Renal cortex interstitium (tissue), 15 donors: ENCODE results near the gene AP1AR. TPM values are rescaled to one million over a fixed set of nuclear protein-coding genes. Genes with fewer than 3 reads are reported as not detected.
A peak's percentile ranks its signal among the peaks of the same experiment; 100 is the strongest.
"Not testable (repeated sequence)": the region's sequence is repeated elsewhere in the genome, so short reads cannot be mapped to it uniquely, and the experiment has no call there.

Experiments used
- DNase-seq, 11 donors: peaks; one replicate each; pipeline ENCODE4 v3.0.0-alpha.2; 2013; ENCODE audit warnings: low read depth in 9 of 11, low spot score in 4 of 11; ENCODE audit errors: extremely low read depth in 1 of 11
- long read RNA-seq, 16 experiments: transcript quantifications; one replicate each; lab custom pipeline, GENCODE V29; 2026
- polyA plus RNA-seq, 3 donors: library from polyadenylated mRNA; unstranded; fragments of 120-200 nt; gene quantifications; one replicate each; pipeline ENCODE4 v1.2.1, GENCODE V29; 2013; ENCODE audit not compliant: insufficient read length in 3 of 3

Gene AP1AR, protein sequence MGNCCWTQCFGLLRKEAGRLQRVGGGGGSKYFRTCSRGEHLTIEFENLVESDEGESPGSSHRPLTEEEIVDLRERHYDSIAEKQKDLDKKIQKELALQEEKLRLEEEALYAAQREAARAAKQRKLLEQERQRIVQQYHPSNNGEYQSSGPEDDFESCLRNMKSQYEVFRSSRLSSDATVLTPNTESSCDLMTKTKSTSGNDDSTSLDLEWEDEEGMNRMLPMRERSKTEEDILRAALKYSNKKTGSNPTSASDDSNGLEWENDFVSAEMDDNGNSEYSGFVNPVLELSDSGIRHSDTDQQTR
- polyA plus RNA-seq = 10 to 100 TPM; 31.5 to 39.7 (median 36.3) TPM
- long read RNA-seq, donor 1, transcript AP1AR-201 (10 exons, 2,902 nt) = major isoform, 5 of 8 reads
- long read RNA-seq, donor 1, partial matches to known transcripts = 0 of 8 reads
- long read RNA-seq, donor 1, other reads (novel, unspliced or antisense) = 0 of 8 reads
- long read RNA-seq, donor 2, partial matches to known transcripts = 32 of 35 reads
- long read RNA-seq, donor 2, other reads (novel, unspliced or antisense) = 0 of 35 reads
- long read RNA-seq, donor 3, transcript AP1AR-201 (10 exons, 2,902 nt) = major isoform, 10 of 69 reads
- long read RNA-seq, donor 3, partial matches to known transcripts = 56 of 69 reads
- long read RNA-seq, donor 3, other reads (novel, unspliced or antisense) = 0 of 69 reads
- long read RNA-seq, donor 4, partial matches to known transcripts = 0 of 3 reads
- long read RNA-seq, donor 4, other reads (novel, unspliced or antisense) = 0 of 3 reads
- long read RNA-seq, donor 5 = 0 reads
- long read RNA-seq, donor 6, partial matches to known transcripts = 47 of 50 reads
- long read RNA-seq, donor 6, other reads (novel, unspliced or antisense) = 0 of 50 reads
- long read RNA-seq, donor 7, partial matches to known transcripts = 0 of 5 reads
- long read RNA-seq, donor 7, other reads (novel, unspliced or antisense) = 0 of 5 reads
- long read RNA-seq, donor 8 = 0 reads
- long read RNA-seq, donor 9, transcript AP1AR-201 (10 exons, 2,902 nt) = major isoform, 11 of 11 reads
- long read RNA-seq, donor 9, partial matches to known transcripts = 0 of 11 reads
- long read RNA-seq, donor 9, other reads (novel, unspliced or antisense) = 0 of 11 reads
- long read RNA-seq, donor 10, transcript AP1AR-201 (10 exons, 2,902 nt) = major isoform, 6 of 7 reads
- long read RNA-seq, donor 10, partial matches to known transcripts = 0 of 7 reads
- long read RNA-seq, donor 10, other reads (novel, unspliced or antisense) = 0 of 7 reads
- long read RNA-seq, donor 11, transcript AP1AR-201 (10 exons, 2,902 nt) = major isoform, 6 of 7 reads
- long read RNA-seq, donor 11, partial matches to known transcripts = 0 of 7 reads
- long read RNA-seq, donor 11, other reads (novel, unspliced or antisense) = 0 of 7 reads
- long read RNA-seq, donor 12, partial matches to known transcripts = 0 of 3 reads
- long read RNA-seq, donor 12, other reads (novel, unspliced or antisense) = 0 of 3 reads
- long read RNA-seq, donor 13 = 0 reads
- long read RNA-seq, donor 14, transcript AP1AR-201 (10 exons, 2,902 nt) = major isoform, 11 of 12 reads
- long read RNA-seq, donor 14, partial matches to known transcripts = 0 of 12 reads
- long read RNA-seq, donor 14, other reads (novel, unspliced or antisense) = 0 of 12 reads
- long read RNA-seq, donor 15, transcript AP1AR-201 (10 exons, 2,902 nt) = major isoform, 6 of 7 reads
- long read RNA-seq, donor 15, partial matches to known transcripts = 0 of 7 reads
- long read RNA-seq, donor 15, other reads (novel, unspliced or antisense) = 0 of 7 reads
- long read RNA-seq, donor 16, transcript AP1AR-201 (10 exons, 2,902 nt) = major isoform, 15 of 17 reads
- long read RNA-seq, donor 16, partial matches to known transcripts = 0 of 17 reads
- long read RNA-seq, donor 16, other reads (novel, unspliced or antisense) = 0 of 17 reads

DNA sequence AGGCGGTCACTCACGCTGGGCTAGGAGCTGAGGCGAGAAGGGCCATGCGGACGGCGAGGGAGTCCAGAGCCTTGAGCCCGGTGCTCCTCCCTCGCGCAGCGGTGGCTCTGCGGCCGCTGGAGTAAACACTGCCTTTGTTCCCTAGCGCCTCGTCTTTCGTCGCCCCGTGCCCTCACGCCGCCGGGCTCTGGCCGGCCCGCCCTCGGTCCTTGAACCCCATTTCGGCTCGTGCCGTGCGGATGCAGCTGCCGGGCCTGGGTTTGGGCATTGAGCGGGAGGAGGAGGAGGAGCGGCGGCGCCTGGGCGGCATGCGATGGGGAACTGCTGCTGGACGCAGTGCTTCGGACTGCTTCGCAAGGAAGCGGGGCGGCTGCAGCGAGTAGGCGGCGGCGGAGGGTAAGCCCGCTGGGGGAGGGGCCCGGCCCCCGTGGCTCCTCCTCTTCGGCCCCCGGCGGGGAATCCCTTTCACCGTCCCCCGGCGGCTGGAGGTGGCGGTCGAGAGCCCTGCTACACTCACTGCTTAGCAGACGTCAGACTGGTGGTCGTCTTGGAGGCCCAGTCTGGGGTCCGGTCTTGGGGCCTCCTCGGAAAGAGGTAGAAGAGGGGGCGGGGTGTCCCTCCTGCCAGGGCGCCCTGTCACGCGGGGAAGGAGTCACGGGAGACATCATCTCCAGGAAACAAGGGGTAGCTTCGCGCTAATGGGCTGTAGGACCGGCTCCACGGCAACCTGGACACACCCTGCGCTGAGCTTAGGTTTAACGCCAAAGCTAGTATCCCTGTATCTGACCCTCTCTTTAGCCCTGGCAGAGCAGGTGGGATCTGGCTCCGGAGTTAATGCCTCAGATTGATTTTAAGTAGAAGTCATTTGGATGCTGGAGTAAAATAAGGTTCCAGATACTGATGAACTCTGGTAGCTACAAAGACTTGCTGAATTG is at the start of gene AP1AR:
AP1AR (plus strand) TSS at position 9 of the 935 bp plus-strand sequence; CDS start at position 314, 305 bp downstream.
- peak; percentile 64 to 86 (median 79) for DNase-seq

DNA sequence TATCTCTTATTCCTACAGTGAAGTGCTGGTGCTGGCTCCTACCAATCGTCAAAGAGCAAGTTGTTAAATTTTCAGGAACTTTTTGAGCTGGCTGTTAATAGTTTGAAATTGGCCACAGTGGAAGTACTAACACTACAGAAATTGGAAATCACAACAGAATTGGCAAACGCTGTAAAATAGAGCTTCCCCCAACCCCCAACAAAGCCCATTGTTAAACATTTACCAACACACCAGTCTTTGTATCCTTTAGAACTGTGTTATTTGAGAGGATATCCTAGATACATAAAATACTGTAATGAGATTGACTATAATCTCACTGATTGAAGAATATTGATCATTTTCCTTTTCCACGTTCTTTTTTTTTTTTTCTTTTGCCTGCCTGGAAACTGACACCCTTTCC is 49.0 kb upstream of the AP1AR start:
- DNase-seq = no peak

DNA sequence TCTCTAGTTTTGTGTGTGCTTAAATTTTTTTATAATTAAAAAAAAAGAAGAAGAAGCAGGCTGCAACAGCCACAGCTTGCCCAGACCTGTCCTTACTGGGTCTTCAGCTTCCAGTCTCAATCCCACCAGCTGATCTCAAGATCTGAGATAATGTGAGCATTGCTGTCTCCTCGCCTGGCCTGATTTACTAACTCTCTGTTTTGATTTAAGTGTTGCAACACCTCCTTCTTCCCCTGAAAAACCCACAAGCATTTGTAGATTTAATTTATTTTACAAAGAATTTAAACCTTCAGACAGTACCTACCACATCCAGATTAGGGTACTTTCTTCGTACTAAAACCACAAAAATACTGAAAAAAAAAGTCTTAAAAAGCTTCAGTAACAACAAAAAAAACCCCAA is 48.3 kb upstream of the AP1AR start:
- DNase-seq = no peak

DNA sequence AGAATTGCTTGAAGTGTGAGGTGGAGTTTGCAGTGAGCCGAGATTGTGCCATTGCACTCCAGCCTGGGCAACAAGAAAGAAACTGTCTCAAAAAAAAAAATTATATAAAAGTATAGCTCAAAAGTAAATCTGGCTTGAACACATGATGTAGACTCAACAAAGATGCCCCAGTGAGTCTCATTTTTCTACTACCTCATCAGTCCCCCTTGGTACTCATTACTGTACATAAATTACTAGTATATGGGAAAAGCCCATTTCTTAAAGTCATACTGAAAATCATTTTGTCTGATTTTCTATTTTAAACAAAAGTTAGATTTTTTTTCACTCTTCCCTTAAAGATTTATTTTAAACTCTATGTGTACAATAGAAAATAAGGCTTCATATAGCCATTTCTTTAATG is 47.1 kb upstream of the AP1AR start:
- no peak for DNase-seq

DNA sequence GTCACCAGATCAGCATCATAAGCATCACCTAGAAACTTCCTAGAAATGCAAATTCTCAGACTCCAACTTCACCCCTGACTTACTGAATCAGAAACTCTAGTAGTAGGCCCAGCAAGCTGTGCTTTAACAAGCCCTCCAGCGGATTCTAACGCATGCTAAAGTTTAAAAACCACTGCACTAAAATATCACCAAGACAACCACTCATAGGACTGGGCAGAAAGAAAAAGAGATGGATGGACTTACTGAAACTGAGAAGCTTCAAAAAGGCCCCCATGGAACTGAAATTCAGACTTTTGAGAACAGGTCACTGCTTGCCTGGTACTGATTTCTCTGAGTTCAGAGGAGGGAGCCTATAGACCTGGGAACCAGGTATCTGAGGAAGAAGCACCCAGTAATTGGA is 46.3 kb upstream of the AP1AR start:
- no peak for DNase-seq

DNA sequence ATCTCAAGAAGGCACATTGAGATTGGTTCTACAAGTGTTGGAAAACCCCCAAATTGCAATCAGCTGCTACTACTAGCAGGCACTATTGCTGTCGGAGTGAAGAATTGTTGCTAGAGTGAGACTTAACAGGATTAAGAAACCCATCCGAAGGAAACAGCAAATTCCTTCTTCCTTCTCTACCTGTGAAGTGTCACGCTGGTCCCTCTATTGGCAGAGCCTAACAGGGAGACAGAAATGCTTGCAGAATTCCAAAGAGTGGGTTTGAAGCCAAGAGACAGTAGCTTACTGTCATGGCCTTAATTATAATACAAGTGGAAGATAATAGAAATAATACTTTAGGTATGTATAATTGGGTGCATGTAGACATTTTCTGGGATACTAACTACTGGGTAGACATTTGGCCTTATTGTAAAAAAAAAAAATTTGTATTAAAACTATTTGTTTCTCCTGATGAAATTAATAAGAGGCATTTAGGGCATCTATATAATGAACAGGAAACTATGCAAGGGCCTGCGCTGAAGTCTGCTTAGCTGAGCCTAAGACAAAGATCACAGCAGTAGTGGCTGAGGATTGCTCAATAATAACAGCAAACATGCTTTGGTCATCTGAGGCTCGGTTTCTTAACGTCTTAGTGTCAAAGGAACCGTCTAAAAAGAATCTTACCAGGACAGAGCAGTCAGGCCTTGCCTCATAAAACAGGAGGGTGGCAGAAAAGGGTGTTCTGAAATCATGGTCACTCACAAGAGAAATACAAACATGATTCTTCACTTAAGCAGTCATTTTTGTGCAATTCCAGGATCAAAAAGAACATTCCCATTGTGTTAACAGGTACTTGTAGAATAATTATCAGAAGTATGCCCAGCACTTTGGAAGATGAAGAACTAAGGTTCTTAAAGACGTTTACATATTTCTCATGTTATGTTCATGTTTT is 45.6 kb upstream of the AP1AR start:
- DNase-seq = no peak

DNA sequence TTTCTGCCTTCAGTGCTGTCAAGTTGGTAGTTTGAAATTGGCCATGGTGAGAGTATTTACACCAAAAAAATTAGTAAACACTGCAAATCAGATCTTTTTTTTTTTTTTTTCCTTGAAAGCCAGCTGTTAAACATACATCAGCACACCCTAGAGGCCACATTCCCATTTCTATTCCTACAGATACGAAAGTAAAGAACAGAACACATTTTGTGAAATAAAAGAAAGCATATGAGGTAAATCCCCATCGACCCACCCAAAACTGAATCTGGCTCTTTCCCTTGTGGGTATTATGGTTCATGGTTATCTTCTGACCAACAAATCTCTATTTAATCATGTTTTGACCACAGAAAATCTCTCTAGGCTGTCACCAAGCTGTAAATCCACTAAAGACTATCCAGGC is 41.8 kb upstream of the AP1AR start:
- no peak for DNase-seq

DNA sequence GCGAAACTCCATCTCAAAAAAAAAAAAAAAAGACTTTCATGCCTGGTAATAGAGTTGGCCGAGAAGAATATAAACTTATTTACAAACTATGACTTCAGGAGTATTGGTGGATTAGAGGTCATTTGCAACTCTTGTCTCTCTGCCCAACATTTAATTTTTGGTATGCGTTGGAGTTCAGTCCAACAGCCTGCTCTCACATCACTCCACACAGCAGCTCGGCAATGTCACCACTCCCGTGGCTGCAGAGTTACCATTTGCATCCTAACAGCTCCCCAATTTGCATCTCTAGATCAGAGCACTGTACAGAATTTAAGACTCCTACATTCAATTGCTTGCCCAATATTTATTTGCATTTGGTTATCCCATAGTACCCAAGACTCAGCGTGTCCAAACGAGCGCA is 40.9 kb upstream of the AP1AR start:
- DNase-seq = no peak

DNA sequence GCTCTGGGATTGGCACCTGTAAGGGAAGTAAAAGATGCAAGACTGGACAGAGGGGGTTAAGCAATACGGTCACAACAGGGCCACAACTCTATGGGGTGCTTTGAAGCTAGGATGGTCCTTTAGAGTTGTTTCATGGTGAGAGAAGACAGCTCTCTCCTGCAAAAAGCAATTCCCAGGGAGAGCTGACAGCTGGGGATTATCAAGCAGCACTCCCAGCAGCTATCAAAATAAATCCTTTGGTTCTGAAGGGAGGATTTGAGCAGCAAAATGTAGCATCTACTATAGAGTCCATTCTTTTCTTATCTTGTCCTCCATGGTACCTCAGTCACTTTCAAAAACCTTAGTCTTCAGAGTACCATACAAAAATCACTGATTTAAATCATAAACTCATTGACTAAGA is 35.1 kb upstream of the AP1AR start:
- no peak for DNase-seq

DNA sequence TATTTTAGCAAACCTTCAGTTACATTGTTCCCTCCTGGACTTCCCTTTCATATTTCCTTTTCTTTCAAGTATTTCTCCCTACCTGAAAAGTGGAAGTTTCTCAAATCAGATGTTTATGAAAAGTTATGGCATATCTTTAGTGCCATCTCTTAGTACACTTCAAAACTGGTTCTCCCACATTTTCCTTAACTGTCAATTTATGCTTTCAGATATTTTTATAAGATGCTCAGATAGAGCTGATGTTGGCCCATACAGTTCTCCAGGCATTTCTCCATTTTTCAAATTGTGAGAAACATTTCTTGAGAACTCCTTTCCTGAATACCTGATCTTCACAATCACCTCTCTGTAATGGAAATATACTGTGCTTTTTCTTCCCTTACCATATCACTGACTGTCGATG is 32.5 kb upstream of the AP1AR start:
- DNase-seq = no peak

DNA sequence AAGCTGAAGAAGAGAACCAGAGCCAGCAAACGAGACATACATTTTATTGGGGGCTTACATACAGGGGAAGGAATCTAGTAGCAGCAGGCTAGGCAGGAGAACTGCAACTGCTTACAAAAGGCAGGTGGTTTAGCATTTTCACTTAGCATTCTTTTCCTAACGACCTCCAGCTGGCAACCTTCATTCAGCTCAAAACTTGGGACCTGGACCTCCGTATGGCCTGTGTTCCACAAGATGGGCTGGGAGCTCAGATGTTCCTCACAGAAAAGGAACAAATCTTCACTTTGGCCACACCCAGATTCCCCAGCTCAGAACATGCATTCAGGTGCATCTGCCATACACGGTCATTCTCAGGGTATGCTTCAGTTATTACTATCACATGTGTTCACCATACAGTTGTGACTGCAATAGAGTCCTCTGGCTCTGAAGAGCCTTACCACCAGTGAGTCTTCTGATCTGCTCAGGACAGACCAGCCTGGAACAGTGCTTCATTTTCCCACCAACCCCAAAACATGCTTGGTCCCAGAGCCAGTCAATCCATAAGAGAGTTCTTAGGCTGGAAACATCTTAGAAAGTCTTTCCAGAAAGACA is 29.6 kb upstream of the AP1AR start:
- DNase-seq = no peak

DNA sequence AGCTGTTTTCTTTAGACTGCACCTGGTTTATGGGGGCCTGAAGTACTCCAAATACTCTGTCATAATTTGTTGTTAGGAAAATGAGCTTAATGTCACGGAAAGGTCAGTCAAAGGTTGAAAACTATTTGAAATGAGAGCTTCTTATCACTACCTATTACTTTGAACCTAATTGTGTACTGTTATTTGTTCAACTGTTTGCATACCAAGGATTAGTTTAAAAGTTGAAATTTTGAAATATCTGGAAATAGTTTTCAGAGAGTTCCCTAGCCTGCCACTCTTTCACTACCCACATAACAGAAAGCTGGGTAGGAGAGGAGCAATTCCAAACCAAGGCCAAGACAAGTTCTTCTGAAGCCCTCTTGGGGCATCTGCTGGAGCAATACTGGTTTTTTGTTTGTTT is 28.0 kb upstream of the AP1AR start:
- DNase-seq = no peak

DNA sequence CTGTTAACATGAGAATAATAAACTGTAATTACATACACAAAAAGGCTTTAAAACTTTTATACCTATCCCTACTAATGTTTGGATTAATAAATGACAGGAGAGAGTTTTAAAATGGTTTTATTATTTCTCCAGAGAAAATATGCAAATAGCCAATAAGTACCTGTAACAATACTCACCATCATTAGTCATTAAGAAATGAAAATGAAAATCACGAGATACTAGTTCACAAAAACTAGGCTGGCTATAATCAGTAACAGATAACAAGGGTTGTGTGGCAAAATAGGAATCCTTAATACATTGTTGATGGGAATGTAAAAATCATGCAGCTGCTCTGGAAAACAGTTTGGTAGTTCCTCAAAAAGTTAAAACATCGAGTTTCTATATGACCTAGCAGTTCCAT is 25.2 kb upstream of the AP1AR start:
- DNase-seq = no peak

DNA sequence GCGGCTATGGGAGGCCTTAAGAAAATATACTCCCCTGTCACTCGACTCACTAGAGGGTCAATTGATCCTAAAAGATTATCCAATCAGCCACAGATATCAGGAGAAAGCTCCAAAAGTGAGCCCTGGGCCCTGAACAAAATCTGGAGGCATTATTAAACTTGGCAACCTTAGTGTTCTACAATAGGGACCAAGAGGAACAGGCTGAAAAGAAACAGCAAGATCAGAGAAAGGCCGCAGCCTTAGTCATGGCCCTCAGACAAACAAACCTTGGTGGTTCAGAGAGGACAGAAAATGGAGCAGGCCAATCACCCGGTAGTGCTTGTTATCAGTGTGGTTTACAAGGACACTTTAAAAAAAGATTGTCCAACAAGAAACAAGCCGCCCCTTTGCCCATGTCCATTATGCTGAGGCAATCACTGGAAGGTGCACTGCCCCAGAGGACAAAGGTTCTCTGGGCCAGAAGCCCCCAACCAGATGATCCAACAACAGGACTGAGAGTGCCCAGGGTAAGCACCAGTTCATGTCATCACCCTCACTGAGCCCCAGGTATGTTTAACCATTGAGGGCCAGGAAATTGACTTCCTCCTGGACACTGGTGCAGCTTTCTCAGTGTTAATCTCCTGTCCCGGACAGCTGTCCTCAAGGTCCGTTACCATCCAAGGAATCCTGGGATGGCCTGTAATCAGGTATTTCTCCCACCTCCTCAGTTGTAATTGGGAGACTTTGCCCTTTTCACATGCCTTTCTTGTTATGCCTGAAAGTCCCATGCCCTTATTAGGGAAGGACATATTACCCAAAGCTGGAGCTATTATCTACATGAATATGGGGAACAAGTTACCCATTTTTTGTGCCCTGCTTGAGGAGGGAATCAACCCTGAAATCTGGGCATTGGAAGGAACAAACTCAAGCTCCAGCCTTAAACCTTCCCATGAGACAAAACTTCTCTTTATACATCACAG is 23.2 kb upstream of the AP1AR start:
- DNase-seq = not testable (repeated sequence)

DNA sequence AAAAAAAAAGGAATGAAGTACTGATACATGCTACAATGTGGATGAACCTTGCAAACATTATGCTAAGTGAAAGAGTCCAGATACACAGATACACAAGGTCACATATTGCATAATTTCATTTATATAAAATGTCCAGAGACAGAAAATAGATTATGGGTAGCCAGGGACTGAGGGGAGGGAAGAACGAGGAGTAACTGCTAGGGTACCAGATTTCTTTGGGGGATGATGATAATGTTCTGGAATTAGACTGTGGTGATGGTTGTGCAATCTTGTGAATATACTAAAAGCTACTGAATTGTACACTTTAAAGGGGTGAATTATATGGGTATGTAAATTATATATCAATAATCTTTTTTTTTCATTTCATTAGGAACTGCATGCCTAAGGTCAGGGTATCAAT is 20.8 kb upstream of the AP1AR start:
- no peak for DNase-seq
